Loucy (cell line): ENCODE data around the gene AKT1.

Experiments
- EZH2phosphoT487 ChIP-seq: fragments of 200-600 bp; IDR thresholded peaks from 2 replicates; pipeline ENCODE4 v1.6.1; 2018; ENCODE audit warnings: antibody characterized with exemption, mild to moderate bottlenecking, moderate library complexity, borderline replicate concordance
- TF ChIP-seq, protein P1 (sequence below): fragments of 200-600 bp; sonication (generic); conservative IDR thresholded peaks from 2 replicates; pipeline ENCODE4 v1.5.1; 2014; ENCODE audit warnings: mild to moderate bottlenecking, antibody characterized with exemption, low read length

DNA sequence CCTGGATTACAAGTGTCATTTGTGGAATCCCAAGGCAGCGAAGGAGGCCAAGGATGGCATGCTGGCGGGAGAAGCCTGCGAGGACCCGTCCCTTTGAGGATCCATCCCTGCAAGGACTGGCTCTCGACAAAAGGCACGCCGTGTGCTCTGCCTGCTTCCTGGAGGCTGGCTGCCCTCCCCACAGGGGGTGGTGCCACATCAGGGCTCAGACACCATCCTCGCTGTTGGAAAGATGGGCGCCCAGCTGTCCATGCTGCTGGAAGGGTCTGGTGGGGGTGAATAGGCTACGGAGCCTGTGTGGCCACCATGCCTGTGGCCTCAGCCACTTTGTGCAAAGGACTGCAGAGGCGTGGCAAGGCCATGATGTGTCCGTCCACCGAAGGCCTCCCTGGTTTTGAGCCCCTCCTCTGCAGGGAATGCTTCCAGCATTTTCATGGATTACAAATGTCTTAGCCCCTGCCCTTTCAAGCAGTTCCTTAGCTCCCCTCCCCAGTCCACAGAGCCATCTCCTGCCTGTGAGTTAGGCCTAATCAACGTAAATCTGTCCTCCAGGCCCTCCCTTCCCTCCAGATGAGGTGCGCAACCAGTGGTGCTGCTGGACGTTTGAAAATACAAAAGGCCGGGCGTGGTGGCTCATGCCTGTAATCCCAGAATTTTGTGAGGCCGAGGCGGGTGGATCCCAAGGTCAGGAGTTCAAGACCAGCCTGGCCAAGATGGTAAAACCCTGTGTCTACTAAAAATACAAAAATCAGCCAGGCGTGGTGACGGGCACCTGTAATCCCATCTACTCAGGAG is 27.5 kb upstream of the AKT1 start:
- TF ChIP-seq, protein P1, sequence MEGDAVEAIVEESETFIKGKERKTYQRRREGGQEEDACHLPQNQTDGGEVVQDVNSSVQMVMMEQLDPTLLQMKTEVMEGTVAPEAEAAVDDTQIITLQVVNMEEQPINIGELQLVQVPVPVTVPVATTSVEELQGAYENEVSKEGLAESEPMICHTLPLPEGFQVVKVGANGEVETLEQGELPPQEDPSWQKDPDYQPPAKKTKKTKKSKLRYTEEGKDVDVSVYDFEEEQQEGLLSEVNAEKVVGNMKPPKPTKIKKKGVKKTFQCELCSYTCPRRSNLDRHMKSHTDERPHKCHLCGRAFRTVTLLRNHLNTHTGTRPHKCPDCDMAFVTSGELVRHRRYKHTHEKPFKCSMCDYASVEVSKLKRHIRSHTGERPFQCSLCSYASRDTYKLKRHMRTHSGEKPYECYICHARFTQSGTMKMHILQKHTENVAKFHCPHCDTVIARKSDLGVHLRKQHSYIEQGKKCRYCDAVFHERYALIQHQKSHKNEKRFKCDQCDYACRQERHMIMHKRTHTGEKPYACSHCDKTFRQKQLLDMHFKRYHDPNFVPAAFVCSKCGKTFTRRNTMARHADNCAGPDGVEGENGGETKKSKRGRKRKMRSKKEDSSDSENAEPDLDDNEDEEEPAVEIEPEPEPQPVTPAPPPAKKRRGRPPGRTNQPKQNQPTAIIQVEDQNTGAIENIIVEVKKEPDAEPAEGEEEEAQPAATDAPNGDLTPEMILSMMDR, result no peak
- no peak for TF ChIP-seq EZH2phosphoT487
